ENCODE data around the gene FFAR4. TPM values are rescaled to one million over a fixed set of nuclear protein-coding genes. Genes with fewer than 3 reads are reported as not detected.

Gene FFAR4
- polyA plus RNA-seq, 12 donors = 0.05 to 0.14 (median 0.10) TPM; not detected in 9

Other genes starting within 250 kb of the FFAR4 start
- 100 to 1,000 TPM in 2 of 12 donors, 10 to 100 TPM in 9, not detected in 1; 25.5 to 126 (median 60.3) TPM for gene MYOF, start 84.3 kb upstream of the FFAR4 start, polyA plus RNA-seq (ENCODE audit: insufficient read length in 12 of 12)
- gene CEP55, start 70.1 kb upstream of the FFAR4 start, polyA plus RNA-seq (ENCODE audit: insufficient read length in 12 of 12) = 10 to 100 TPM in 6 of 12 donors, 1 to 10 TPM in 5, not detected in 1; 5.0 to 22.2 (median 11.2) TPM
- gene RBP4, start 34.6 kb downstream of the FFAR4 start, polyA plus RNA-seq (ENCODE audit: insufficient read length in 12 of 12) = 10 to 100 TPM in 1 of 12 donors, 1 to 10 TPM in 9, not detected in 2; 1.3 to 15.4 (median 1.9) TPM
- gene PDE6C, start 45.9 kb downstream of the FFAR4 start, polyA plus RNA-seq (ENCODE audit: insufficient read length in 12 of 12) = 1 to 10 TPM in 4 of 12 donors, under 1 TPM in 6, not detected in 2; 0.13 to 2.1 (median 0.83) TPM
- 10 to 100 TPM in 11 of 12 donors, not detected in 1; 20.8 to 46.2 (median 28.2) TPM for gene FRA10AC1, start 135.9 kb downstream of the FFAR4 start, polyA plus RNA-seq (ENCODE audit: insufficient read length in 12 of 12)
- gene LGI1, start 191.3 kb downstream of the FFAR4 start, polyA plus RNA-seq (ENCODE audit: insufficient read length in 12 of 12) = 10 to 100 TPM in 11 of 12 donors, not detected in 1; 23.0 to 65.2 (median 41.1) TPM

All from muscle of arm (tissue), 12 donors.